GM19452 (cell line): ENCODE results near the gene CSTB.

Experiments
- ATAC-seq: cut with Tn5 transposase; IDR thresholded peaks from one replicate; pipeline ENCODE4 v1.9.1; 2021; ENCODE audit not compliant: unreplicated experiment

The CSTB gene

DNA sequence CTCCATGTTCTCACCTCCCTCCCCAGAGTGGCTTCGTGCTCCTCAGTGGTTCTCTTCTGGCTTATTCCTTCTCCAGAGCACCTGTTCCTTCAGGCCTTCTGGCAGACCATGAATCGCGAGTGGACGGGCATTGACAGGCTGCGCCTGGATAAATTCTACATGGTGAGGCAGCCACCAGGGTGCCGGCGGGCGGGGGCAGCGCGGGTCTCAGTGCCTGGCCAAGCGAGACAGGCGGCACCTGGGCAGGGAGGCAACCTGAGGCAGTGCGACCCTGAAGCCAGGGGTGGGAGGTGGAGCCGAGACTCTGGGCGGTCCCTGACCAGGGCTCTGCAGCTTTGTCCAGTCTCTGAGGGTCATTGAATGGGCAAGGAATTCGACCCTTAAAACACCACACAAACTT is 17.1 kb upstream of the CSTB start:
- ATAC-seq, result no peak

DNA sequence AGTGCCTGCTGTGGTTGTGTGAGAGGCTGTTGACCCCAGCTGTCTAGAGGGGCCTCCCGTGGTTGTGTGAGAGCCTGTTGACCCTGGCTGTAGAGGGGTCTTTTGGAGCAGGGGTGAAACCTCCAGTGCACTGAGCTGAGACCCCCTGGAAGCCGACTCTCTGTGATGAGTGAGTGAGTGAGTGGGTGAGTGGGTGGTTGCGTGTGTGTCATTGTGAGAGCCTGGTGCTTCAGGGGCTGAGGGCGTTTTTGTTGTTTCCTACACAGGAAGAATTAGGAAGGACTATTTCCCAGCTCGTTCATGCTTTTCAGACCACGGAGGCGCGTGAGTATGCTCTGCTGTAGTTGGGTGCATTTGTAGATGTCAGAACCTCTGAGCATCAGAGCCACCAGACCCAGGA is 16.3 kb upstream of the CSTB start:
- no peak for ATAC-seq

DNA sequence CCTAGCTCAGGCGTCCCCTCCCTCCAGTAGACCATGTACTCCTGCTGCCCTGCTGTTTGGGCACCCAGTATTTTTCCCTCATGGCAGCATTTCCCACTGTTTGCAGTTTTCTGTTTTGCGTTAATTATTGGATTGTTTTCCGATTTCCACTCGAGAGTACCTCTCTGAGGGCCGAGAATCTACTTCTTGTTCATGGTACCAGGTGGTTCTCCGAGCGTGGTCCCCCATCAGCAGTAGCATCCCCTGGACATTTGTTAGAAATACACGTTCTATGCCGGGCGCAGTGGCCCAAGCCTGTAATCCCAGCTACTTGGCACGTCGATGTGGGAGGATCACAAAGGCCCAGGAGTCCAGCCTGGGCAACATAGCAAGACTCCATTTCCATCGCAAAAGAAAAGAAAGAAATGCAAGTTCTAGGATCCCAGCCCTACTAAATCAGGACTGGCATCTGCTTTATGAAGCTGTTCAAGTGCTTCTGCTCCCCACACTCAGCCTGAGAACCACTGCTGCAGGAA is 14.0 kb upstream of the CSTB start:
- no peak for ATAC-seq

DNA sequence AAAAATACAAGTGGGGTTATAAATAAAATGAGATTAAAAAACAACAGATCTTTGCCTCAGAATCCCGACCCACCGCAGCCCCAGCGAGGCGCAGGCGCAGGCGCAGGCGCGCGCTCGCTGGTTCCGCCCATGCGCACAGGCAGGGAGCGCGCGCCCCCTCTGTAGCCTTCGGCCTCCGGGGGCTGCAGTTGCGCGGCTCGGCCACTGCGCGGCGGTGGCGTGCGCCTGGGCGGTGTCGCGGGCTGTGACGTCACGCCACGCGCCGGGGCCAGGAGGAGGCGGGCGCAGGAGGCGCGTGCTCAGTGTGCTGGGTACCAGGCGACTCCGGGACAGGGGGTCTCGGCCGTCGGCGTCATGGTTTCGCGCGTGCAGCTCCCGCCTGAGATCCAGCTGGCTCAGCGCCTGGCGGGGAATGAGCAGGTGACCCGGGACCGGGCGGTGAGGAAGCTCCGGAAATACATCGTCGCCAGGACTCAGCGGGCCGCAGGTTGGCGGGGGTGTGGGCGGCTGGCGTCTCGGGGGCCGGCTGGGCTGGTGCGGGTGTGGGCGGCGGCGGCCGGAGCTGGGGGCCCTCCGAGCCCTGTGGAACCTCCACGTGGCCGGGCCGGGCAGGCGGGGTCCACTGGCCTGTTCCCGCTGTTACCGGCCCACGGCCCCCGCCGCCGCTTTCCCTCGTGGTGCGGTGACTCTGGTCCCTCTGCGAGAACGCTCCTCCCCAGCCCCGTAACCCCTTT is 13.3 kb upstream of the CSTB start, which contains the start of gene RRP1:
TSS of gene RRP1 (plus strand) at position 302 of the 734 bp plus-strand sequence. CDS start at position 355, 53 bp downstream.
- peak; percentile 82 for ATAC-seq

DNA sequence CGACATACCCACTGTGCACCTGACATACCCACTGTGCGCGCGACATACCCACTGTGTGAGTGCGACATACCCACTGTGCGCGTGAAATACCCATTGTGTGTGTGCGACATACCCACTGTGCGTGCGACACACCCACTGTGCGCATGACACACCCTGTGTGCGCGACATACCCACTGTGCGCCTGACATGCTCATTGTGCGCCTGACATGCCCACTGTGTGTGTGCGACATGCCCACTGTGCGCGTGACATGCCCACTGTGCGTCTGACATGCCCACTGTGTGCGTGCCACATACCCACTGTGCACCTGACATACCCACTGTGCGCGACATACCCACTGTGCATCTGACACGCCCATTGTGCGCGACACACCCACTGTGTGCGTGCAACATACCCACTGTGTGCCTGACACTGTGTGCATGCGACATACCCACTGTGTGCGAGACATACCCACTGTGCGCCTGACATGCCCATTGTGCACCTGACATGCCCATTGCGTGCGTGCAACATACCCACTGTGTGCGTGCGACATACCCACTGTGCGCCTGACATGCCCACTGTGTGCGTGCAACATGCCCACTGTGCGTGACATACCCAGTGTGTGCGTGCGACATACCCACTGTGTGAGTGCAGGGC is 10.8 kb upstream of the CSTB start:
- ATAC-seq, result no peak

DNA sequence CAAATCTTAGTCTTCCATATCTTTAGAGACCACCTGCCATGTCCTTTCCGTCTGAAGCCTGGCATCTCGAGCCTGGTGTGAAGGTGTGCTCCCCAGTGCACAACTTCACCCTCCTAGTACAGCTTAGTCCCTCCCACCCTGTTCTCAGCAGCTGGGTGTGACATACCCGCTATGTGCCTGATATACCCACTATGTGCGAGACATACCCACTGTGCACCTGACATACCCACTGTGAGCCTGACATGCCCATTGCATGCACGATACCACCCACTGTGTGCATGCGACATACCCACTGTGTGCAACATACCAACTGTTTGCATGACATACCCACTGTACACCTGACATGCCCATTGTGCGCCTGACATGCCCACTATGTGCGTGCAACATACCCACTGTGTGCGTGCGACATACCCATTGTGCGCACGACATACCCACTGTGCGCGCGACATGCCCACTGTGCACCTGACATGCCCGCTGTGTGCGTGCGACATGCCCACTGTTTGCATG is 10.2 kb upstream of the CSTB start:
- no peak for ATAC-seq

DNA sequence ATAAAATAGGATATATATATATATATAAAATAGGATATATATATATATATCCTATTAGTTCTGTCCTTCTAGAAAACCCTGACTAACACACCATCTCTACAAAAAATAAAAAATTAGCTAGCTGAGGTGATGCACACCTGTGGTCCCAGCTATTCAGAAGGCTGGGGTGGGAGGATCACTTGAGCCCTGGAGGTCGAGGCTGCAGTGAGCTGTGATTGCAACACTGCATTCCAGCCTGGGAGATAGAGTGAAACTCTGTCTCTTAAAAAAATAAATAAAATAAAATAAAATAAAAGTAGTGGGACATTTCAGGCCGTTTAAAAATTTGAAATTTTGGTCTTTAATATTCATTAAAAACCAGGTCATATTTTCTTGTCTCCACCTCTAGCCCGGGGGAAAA is 9.0 kb upstream of the CSTB start:
- no peak for ATAC-seq

DNA sequence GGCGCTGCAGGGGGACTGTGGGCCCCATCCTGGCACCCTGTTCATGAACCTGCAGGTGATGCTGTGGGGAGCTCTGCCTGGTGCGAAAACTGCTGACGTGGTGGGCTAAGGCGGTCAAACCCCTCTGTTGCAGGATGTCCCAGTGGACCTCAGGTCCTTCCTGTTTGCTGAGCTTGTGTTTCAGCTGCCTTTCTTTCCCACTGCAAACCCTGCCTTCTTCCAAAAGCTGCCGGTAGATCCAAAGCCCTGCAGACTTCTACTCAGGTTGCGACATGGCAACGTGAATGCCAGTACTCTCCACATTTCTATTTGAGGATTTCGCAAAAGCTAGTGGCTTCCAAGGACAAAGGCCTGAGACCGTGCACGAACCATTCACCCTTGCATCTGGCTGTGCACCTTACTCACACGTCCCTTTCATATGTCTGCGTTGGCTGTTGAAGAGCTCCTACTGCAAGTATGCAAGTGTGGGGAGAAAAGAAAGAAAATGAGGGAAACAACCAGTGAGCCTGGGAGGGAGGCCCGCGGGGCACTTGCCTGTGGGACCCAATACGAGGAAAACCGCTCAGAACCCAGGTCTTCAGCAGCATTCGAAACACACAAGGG is 7.1 kb upstream of the CSTB start:
- ATAC-seq, result no peak

DNA sequence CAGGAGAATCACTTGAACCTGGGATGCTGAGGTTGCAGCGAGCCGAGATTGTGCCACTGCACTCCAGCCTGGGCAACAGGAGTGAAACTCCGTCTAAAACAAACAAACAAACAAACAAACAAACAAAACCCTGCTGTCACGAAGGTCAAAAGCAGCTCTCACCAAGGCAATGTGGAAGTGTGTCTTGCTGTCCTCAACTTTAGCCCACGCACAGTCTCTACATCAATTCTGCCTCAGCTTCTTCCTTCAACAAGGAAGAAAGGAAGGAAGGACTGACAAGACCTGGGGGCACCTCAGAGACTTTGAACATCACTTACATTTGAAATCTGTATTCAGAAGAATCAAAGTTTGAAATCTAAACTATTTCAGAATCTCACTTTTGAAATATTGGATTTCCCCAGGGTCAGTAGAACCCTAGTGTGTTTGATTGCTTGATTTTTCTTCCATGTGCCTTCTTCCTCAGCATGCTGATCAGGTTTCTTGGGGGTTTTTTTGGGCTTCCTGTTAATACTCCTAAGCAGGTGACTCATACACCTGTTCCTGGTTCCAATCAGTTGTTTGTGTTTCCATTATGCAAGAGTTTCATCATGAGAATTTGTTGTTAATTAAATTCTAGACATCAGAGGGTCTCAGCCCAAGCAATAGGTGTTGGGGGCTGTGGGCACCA is 6.5 kb upstream of the CSTB start:
- ATAC-seq, result no peak

DNA sequence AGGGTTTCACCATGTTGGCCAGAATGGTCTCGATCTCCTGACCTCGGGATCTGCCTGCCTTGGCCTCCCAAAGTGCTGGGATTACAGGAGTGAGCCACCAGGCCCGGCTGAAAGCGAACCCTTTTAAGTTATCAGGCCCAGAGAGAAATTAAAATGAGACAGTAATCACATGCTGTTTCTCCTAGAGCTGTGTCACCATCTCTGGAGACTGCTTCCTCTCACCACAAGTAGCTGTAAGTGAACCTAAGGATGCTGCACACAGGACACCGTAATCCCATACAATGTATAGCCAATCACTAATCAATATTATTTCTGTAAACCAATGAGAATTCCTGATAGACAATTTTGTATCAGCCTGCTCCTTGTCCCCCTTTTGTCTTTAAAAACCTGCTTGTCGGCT is 5.7 kb upstream of the CSTB start:
- ATAC-seq, result no peak

DNA sequence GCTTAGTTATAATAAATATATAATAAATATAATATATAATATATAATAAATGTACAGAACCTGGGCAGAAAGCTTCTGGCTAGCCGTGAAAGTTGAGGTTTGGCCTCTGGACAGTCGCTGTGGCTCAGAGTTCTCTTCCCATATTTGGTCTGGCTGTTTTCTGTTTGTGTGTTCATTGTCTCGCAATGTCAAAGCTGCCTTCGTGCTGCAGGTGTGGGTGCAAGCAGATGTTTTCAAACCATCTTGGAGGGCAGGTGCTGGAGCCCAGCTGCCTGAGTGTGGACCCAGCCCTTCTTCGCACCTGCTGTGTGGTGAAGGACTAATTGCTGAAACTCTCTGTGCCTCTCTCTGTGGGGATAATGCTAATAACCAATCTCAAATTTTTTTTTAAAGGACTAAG is 3.6 kb upstream of the CSTB start:
- no peak for ATAC-seq

DNA sequence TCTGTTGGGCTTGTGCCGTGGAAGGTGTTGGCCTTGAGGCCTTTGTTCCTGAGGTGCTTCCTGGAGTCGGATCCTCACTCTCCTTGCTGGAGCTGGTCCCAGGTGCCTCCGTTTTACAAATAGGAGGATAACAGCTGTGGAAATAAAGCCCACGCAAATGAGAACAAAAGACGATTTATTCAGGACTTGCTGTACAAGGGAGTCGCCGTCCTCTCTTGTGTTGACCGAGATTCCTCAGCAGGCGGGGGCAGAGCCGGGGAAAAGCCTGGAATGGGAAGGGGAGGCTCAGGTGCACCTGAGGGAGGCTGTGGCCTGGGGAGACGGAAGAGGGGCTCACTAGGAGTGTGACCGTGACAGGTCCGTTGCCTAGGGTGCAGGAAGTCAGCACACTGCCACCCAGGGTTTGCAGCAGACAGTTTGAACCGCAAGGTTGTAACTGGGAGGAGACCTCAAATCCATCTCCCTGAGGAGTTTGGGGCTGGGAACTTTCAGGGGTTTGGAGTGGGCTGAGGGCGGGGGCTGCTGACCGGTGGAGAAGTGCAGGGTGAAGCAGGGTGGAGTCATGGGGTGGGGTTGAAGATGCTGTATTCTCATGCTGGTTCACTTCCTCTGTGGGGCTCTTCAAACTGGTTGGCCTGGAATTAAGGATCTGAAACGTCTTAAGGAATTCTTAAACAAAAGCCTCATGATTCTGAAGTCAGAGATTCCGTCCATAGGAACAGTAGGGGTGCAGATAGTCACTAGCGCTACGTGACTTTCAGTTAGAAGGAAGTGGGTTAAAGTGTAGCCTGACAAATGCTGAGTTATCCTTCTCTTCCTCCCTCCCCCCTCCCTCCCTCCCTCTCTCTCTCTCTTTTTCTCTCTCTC is 2.6 kb upstream of the CSTB start:
- ATAC-seq, result no peak

DNA sequence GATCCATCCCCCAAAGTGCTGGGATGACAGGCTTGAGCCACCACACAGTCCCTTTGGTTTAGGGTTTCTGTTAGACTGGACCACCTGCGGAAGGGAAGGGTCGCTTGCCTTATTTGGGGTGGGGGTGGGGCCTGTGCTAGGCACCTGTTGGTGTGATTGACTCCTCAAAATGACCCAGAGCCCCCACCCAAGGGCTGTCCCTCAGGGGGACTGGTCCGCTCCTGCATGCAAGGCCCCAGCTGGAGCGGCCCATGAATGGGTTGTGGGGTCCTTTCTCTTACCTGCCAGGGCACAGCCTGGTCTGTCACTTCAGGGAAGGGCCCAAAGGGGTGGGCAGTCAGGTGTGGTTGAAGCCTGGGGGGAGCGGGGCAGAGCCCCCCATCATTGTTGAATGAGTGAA is 1.8 kb upstream of the CSTB start:
- ATAC-seq, result no peak

DNA sequence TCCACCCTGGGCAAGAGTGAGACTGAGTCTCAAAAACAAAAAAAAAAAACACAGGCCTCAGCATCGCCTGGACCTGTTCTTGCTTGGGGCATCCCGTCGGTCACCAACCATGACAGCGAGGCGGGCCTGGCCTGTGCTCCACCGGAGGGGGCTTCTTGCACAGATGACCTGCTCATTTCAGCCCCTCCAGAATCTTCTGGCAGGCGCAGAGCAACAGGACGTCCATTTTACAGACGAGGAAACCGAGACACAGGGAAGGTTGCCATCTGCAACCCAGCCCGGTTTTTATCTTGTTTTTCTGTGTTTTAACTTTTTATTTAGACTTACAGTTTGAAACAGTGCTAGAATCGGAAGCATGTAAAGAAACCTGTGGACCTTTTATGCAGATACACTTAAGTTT is 918 bp downstream of the CSTB start:
- ATAC-seq, result no peak

DNA sequence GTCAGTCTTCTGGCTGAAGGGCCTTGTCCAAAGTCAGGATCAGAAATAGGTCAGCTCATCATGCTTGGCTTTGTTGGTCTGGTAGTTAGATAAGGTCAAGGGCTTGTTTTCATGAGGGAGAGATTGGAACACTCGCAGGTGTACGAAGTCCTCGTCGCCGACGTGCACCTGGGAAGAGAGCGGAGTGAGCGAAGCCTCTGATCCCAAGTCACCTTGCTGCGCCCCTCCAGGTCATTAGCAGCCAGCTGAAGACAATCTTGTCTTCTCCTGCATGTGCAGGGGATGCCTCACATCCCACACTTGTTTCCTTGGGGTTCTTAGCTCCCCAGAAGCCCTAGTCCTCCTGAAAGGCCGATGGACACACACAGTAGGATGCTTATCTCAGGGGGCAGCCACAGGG is 1.9 kb downstream of the CSTB start:
- no peak for ATAC-seq

DNA sequence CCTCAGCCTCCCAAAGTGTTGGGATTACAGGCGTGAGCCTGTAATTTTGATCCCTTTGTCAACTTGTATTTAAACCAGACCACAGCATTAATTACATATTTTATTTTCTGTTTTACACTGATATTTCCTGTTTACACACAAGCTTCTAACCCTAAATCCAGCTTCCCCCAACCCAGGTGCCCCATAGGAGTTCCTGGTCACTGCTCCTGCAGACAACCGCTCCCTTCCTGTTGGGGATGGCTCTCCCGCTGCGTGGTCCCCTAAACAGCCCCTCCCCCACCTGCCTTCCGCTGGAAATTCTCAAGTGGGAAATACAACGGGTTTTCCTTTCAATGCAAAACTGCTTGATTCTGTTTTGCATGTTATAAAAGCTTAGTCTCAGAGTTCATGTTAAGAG is 3.7 kb downstream of the CSTB start:
- ATAC-seq, result no peak

DNA sequence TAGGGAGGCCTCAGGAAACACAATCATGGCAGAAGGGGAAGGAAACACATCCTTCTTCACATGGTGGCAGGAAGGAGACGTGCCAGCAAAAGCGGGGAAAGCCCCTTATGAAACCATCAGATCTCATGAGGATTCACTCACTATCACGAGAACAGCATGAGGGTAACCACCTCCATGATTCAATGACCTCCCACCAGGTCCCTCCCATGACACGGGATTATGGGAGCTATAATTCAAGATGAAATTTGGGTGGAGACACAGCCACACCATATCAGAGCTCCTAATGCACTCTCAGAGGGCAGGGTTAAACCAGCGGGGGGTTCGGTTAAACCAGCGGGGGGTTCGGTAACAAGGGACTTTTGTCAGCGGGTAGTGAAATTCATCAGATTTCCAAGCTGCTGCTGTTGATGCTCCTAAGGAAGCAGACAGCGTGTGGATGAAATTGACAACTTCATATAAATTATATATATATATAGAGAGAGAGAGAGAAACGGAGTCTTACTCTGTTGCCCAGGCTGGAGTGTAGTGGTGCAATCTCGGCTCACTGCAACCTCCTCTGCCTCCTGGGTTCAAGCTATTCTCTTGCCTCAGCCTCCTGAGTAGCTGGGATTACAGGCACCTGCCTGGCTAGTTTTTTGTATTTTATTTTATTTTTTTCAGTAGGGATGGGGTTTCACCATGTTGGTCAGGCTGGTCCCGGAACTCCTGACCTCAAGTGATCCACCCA is 4.2 kb downstream of the CSTB start:
- ATAC-seq, result no peak

DNA sequence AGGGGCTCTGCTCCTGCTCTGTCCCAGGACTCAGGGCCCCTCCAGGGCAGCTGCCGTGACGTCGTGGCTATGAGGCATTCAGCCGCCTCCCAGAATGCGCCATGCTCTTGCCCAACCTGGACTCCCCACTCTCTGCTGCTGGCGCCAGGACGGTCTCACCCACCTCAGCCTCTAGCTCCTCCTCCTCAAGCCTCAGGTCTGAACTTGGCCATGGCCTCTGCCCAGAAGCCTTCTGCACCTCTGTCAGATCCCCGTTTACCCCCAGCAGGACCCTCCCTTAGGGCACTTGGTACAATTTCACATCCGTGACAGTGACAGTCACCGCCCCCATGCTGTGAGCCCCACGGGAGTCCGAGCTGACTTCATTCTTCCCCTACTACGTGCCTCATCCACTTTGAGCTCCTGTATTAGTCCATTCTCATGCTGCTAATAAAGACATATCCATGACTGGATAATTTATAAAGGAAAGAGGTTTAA is 4.9 kb downstream of the CSTB start:
- ATAC-seq, result no peak

DNA sequence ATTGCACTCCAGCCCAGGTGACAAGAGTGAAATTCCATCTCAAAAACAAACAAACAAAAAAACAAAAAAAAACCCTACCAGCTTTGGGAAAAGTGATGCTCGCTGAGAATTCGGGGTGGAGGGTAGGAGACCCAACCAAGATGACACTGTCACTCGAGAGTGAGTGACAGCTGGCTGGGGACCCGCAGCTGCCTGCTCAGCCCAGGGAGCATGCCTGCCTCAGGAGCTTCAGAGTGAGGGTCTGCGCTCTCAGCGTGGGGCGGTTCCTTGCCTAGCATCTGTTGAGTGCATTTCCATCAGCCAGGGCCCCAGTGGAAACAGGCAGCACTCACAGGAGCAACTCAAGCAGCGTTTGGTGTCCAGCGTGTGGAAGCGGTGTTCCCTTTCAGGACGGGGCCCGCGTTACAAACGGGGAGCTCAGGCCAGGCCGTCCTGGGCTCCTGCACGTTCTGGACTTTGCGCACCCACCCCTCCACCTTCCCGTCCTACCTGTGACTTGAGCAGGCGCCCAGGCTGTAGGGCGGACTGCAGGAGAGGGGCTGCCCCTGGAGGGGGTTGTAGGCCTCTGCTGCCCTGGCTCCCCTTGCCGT is 5.9 kb downstream of the CSTB start:
- ATAC-seq, result no peak
